ENCODE results near the gene ELFN1.

- TF ChIP-seq CTCF (IDR thresholded peaks at IDR 0.05), result no peak
- no peak for TF ChIP-seq POLR2A (IDR thresholded peaks at IDR 0.05)
Measured at GRCh38 chr7:1691601-1692514, 21.8 kb downstream of the ELFN1 start.

Data from uterus (tissue), 2 donors.